AG20443 (cell line): ENCODE measurements around the gene ADGRG3.
A peak's percentile ranks its signal among the peaks of the same experiment; 100 is the strongest.

Experiments
- DNase-seq: peaks from one replicate; pipeline ENCODE4 v3.0.0; 2012; ENCODE audit warnings: low spot score, mixed read lengths

Gene ADGRG3

GRCh38 chr16:57630931-57631845 is 36.9 kb upstream of the ADGRG3 start:
- no peak for DNase-seq

- no peak for DNase-seq
These were observed 35.5 kb upstream of the ADGRG3 start for GRCh38 chr16:57632568-57632967.

GRCh38 chr16:57633383-57634064 is 34.6 kb upstream of the ADGRG3 start:
- DNase-seq: no peak

GRCh38 chr16:57634171-57634570 is 33.9 kb upstream of the ADGRG3 start:
- peak; percentile 37 for DNase-seq

- no peak for DNase-seq
These were observed 32.6 kb upstream of the ADGRG3 start for GRCh38 chr16:57635266-57636097.

- no peak for DNase-seq
These were observed 31.9 kb upstream of the ADGRG3 start for GRCh38 chr16:57636184-57636583.

- peak; percentile 49 for DNase-seq
These were observed 31.1 kb upstream of the ADGRG3 start for GRCh38 chr16:57637020-57637419.

- DNase-seq: no peak
These were observed 30.7 kb upstream of the ADGRG3 start for GRCh38 chr16:57637424-57637823.

GRCh38 chr16:57637965-57638364 is 30.1 kb upstream of the ADGRG3 start:
- DNase-seq: no peak

GRCh38 chr16:57638381-57638780 is 29.7 kb upstream of the ADGRG3 start:
- no peak for DNase-seq

GRCh38 chr16:57639172-57639887 is 28.8 kb upstream of the ADGRG3 start:
- DNase-seq: no peak

- DNase-seq: no peak
These were observed 27.9 kb upstream of the ADGRG3 start for GRCh38 chr16:57640185-57640584.

GRCh38 chr16:57640612-57641011 is 27.5 kb upstream of the ADGRG3 start:
- DNase-seq: no peak

- DNase-seq: peak; percentile 30
These were observed 25.7 kb upstream of the ADGRG3 start for GRCh38 chr16:57642160-57643135.

GRCh38 chr16:57643147-57643874 is 24.8 kb upstream of the ADGRG3 start:
- peak; percentile 81 for DNase-seq

GRCh38 chr16:57643910-57644309 is 24.2 kb upstream of the ADGRG3 start:
- DNase-seq: no peak

- no peak for DNase-seq
These were observed 23.6 kb upstream of the ADGRG3 start for GRCh38 chr16:57644383-57645014.

- DNase-seq: no peak
These were observed 22.9 kb upstream of the ADGRG3 start for GRCh38 chr16:57645169-57645568.

- peak; percentile 71 for DNase-seq
These were observed 22.3 kb upstream of the ADGRG3 start for GRCh38 chr16:57645691-57646387.
